Rectal smooth muscle tissue (tissue), 1 donor: ENCODE data around the gene NOX3.
"Not testable (repeated sequence)": the region's sequence is repeated elsewhere in the genome, so short reads cannot be mapped to it uniquely, and the experiment has no call there.

Source experiments
- H3K27ac ChIP-seq: one replicate; pipeline ENCODE4 v1.7.0; 2013; ENCODE audit warnings: low read depth, low read length, inconsistent platforms
- H3K27me3 ChIP-seq: one replicate; pipeline ENCODE4 v1.7.0; 2013; ENCODE audit warnings: low read length; ENCODE audit not compliant: control insufficient read depth, insufficient read depth
- H3K36me3 ChIP-seq: one replicate; pipeline ENCODE4 v1.7.0; 2013; ENCODE audit warnings: low read length; ENCODE audit not compliant: control insufficient read depth, insufficient read depth
- H3K4me1 ChIP-seq: one replicate; pipeline ENCODE4 v1.7.0; 2013; ENCODE audit warnings: low read length; ENCODE audit not compliant: control insufficient read depth, insufficient read depth
- H3K4me3 ChIP-seq: one replicate; pipeline ENCODE4 v1.7.0; 2013; ENCODE audit warnings: low read length
- H3K9ac ChIP-seq: one replicate; pipeline ENCODE4 v1.7.0; 2013; ENCODE audit warnings: low read length

Gene NOX3

GRCh38 chr6:155455766-155456165 lies at the start of gene NOX3:
Gene NOX3, minus strand, starts transcription at chr6:155455839. Its CDS starts 39 bp downstream, at chr6:155455800.
- Histone ChIP-seq H3K4me3 (no peak within 1 kb of the TSS), H3K27me3 (no peaks in the 10 kb centered on the region), H3K36me3 (no peaks in the 10 kb centered on the region), H3K27ac (no peak within 1 kb of the TSS), H3K4me1 (no peaks in the 10 kb centered on the region), H3K9ac (no peak within 1 kb of the TSS)

DNA sequence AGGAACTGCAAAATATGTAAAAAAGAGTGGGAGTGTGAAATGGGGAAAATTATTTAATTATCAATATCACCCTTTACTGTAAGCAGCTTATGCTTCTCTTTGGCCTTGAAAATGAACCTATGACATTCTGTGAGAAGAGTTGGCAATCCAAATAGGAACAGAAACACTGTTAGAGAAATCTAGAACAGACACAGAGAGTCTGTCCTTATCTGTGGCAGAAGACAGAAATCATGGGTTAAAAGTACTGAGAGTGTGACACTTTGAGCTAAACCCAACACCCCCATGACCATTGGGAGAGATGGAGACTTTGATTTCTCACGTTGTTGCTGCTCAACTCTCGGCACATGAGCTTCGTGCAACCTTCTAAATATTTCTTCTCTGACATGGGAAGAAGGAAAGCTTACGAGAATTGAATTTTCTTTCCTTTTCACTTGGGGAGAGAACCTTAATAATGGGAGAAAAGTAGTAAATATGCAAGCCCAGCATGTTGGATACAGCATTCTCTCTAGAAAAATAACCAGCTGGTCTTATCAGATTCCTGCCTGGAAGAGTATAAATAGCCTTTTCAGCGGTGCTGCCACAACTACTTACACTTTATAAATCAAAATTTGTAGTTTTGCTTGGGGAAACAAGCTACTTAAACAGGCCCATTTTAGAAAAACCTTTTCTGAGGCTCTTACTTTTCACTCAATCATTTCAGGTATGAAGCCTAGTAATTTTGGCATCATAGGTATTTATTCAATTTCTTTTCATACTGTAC lies 49.4 kb upstream of the NOX3 start:
- Histone ChIP-seq H3K4me3 (no peak overlapping the region), H3K27ac (no peak overlapping the region), H3K4me1 (no peaks in the 10 kb centered on the region), H3K9ac (no peak overlapping the region), H3K36me3 (no peaks in the 10 kb centered on the region), H3K27me3 (no peaks in the 10 kb centered on the region)

GRCh38 chr6:155502393-155502792 lies 46.8 kb upstream of the NOX3 start:
- Histone ChIP-seq H3K4me1 (no peaks in the 10 kb centered on the region), H3K4me3 (no peak overlapping the region), H3K27ac (no peak overlapping the region), H3K27me3 (no peaks in the 10 kb centered on the region), H3K9ac (no peak overlapping the region), H3K36me3 (no peaks in the 10 kb centered on the region)

DNA sequence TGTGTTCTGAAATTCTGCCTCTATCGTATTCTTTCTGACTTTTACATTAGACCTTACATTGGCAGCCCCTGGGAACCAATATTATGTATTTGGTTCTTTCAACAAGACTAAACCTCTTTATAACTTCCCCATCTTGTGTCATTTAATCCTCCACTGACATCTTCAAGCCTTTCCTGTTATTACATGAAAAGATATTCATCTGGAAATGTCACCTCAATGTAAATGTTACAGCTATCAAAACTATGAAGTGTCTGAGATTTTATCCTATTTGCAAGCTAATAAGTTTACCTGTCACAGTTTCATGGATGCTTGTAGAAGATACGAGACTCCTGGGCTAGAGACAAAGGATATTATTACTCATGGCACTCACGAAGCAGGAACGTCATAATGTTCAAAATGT lies 43.9 kb upstream of the NOX3 start:
- no peak overlapping the region for H3K9ac ChIP-seq

GRCh38 chr6:155498370-155498769 lies 42.7 kb upstream of the NOX3 start:
- no peak overlapping the region for H3K9ac ChIP-seq
- H3K27me3 ChIP-seq = no peaks in the 10 kb centered on the region

More for the DNA sequence above, 43.9 kb upstream of the NOX3 start:
- no peaks in the 10 kb centered on the region for H3K36me3 ChIP-seq
- H3K4me1 ChIP-seq = no peaks in the 10 kb centered on the region
- H3K27ac ChIP-seq = no peak overlapping the region
- H3K4me3 ChIP-seq = no peak overlapping the region
- H3K27me3 ChIP-seq = no peaks in the 10 kb centered on the region

DNA sequence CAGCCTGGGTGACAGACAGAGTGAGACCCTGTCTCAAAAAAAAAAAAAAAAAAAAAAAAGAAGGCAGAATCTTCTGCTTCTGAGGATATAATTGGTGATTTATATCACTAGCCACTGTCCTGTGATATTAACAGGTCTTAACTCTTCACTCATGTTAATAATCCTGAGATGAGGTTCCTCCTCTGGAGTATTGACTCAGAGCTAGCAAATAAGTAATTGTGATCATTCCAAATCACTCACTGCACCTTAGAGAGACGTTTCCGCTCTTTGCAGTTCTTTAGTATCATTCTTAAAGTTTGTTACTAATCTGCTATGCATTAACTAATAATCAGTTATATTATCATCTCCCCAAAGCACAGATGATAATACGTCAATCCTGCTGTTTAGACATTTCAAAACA lies 41.6 kb upstream of the NOX3 start:
- Histone ChIP-seq H3K4me1 (no peaks in the 10 kb centered on the region), H3K9ac (no peak overlapping the region), H3K36me3 (no peaks in the 10 kb centered on the region), H3K27me3 (no peaks in the 10 kb centered on the region), H3K27ac (no peak overlapping the region), H3K4me3 (no peak overlapping the region)

More at GRCh38 chr6:155498370-155498769, 42.7 kb upstream of the NOX3 start:
- Histone ChIP-seq H3K36me3 (no peaks in the 10 kb centered on the region), H3K27ac (no peak overlapping the region), H3K4me3 (no peak overlapping the region), H3K4me1 (no peaks in the 10 kb centered on the region)

DNA sequence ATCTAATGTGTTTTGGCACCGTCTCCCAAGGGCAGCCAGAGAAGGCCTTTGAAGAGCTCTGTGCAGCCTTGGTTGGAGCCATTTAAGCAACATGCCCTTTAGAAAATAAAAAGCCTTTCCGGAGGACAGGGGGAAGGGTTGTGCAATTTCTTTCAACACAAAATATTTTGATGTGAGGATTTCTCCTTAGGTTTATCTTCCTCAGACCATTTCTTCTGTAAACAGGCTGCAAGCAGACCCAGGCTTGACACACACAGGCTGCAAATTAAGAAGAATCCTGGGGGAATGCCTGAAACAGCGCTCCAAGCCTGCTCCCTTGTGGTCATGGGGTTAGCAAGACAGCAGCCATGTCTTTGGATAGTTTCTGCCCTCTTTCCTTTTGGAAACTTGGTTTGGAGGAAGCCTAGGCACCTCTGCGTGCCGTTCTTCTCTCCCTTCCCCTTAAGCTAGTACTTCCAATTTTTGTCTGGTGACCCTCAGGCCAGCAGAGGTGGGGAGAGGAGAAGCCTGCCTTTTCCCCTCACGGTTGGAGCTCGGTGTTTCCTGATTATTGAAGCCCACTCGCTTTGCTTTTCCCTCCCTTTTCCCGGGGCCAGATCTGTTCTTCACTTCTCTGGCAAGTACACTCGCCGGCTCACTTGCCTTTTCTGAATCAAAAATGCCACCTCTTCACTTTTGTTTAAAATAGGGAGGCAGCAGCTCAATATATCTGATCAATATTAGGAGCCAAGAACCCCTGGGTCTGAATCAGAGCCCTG lies 39.6 kb upstream of the NOX3 start:
- no peaks in the 10 kb centered on the region for H3K36me3 ChIP-seq
- no peak overlapping the region for H3K9ac ChIP-seq
- no peak overlapping the region for H3K4me3 ChIP-seq
- H3K27ac ChIP-seq = no peak overlapping the region
- no peaks in the 10 kb centered on the region for H3K27me3 ChIP-seq
- peaks cover 3% of the 10 kb centered on the region for H3K4me1 ChIP-seq

- peaks cover 3% of the 10 kb centered on the region for H3K4me1 ChIP-seq
- peak overlapping the region; percentile 44 for H3K27ac ChIP-seq
- H3K27me3 ChIP-seq = no peaks in the 10 kb centered on the region
Observed at GRCh38 chr6:155493694-155494143, 38.1 kb upstream of the NOX3 start.

GRCh38 chr6:155493026-155493693 lies 37.5 kb upstream of the NOX3 start:
- Histone ChIP-seq H3K4me1 (peaks cover 3% of the 10 kb centered on the region), H3K36me3 (no peaks in the 10 kb centered on the region), H3K27ac (peak overlapping the region; percentile 44), H3K9ac (no peak overlapping the region), H3K27me3 (no peaks in the 10 kb centered on the region), H3K4me3 (no peak overlapping the region)

More at GRCh38 chr6:155493694-155494143, 38.1 kb upstream of the NOX3 start:
- Histone ChIP-seq H3K36me3 (no peaks in the 10 kb centered on the region), H3K4me3 (no peak overlapping the region), H3K9ac (no peak overlapping the region)

DNA sequence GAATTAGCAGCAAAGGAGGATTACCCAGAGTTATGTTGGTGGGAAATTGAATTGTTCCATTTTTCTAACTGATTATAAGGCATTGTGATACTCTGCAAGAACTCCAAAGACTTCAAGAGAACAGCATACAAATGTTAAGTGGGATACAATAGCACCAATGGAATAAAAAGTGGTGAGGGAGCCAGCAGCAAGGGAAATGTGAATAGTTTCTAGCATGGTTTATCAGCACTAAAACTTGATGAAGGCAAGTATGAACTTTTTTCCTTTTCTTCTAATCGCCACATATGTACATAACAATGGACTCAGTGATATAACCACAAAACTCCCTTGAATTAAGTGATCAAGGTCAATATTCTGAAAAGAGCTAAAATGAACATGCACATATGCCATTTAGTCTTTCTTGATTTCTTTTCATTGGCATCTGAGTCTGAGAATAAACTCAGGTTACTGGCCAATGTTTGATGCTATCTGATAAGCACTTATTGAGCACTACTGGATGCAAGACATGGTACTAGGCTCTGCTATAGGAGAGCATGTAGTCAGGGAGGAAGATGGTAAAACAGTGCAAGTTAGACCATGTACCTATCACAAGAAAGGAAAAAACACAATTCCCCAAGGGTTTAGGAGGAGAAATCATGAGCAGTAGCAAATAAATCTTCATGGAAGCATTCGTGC lies 36.6 kb upstream of the NOX3 start:
- Histone ChIP-seq H3K4me3 (no peak overlapping the region), H3K36me3 (no peaks in the 10 kb centered on the region), H3K27ac (no peak overlapping the region), H3K4me1 (peaks cover 3% of the 10 kb centered on the region), H3K27me3 (no peaks in the 10 kb centered on the region), H3K9ac (no peak overlapping the region)

- no peak overlapping the region for H3K9ac ChIP-seq
- peaks cover 3% of the 10 kb centered on the region for H3K4me1 ChIP-seq
- no peaks in the 10 kb centered on the region for H3K36me3 ChIP-seq
- H3K27me3 ChIP-seq = no peaks in the 10 kb centered on the region
- no peak overlapping the region for H3K4me3 ChIP-seq
- no peak overlapping the region for H3K27ac ChIP-seq
Observed at GRCh38 chr6:155491421-155491820, 35.8 kb upstream of the NOX3 start.

DNA sequence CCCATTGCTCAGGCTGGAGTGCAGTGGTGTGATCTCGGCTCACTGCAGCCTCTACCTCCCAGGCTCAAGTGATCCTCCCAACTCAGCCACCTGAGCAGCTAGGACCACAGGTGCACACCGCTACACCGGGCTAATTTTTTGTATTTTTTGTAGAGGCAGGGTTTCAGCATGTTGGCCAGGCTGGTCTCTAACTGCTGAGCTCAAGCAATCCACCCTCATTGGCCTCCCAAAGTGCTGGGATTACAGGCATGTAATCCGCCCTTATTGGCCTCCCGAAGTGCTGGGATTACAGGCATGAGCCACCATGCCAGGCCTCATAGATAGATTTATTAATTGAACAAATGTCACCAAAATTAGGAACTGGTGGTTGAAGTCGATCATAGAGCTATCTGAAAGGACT lies 32.6 kb upstream of the NOX3 start:
- H3K4me3 ChIP-seq, H3K4me1 ChIP-seq, H3K36me3 ChIP-seq, H3K27ac ChIP-seq, H3K27me3 ChIP-seq, H3K9ac ChIP-seq: not testable (repeated sequence)
